Measurements from ENCODE around the gene TNFRSF13B.

Gene TNFRSF13B

GRCh38 chr17:16953841-16954240 is 18.1 kb downstream of the TNFRSF13B start:
- DNase-seq = no peak

GRCh38 chr17:16953347-16953746 is 18.6 kb downstream of the TNFRSF13B start:
- no peak for DNase-seq

- DNase-seq = no peak
Measured at GRCh38 chr17:16952401-16952800, 19.5 kb downstream of the TNFRSF13B start.

- no peak for DNase-seq
Measured at GRCh38 chr17:16950488-16950887, 21.4 kb downstream of the TNFRSF13B start.

- no peak for DNase-seq
Measured at GRCh38 chr17:16948587-16949376, 23.1 kb downstream of the TNFRSF13B start.

- no peak for DNase-seq
Measured at GRCh38 chr17:16947470-16947869, 24.4 kb downstream of the TNFRSF13B start.

- DNase-seq = no peak
Measured at GRCh38 chr17:16945663-16946218, 26.2 kb downstream of the TNFRSF13B start.

GRCh38 chr17:16945136-16945482 is 26.8 kb downstream of the TNFRSF13B start:
- DNase-seq = no peak

GRCh38 chr17:16944334-16945135 is 27.4 kb downstream of the TNFRSF13B start:
- DNase-seq = no peak

GRCh38 chr17:16943541-16944333 is 28.2 kb downstream of the TNFRSF13B start:
- no peak for DNase-seq

- no peak for DNase-seq
Measured at GRCh38 chr17:16943032-16943352, 28.9 kb downstream of the TNFRSF13B start.

GRCh38 chr17:16942141-16943031 is 29.5 kb downstream of the TNFRSF13B start:
- DNase-seq = no peak

GRCh38 chr17:16941072-16942036 is 30.6 kb downstream of the TNFRSF13B start:
- no peak for DNase-seq

- no peak for DNase-seq
Measured at GRCh38 chr17:16940116-16940881, 31.6 kb downstream of the TNFRSF13B start.

- DNase-seq = no peak
Measured at GRCh38 chr17:16939606-16940115, 32.3 kb downstream of the TNFRSF13B start.

GRCh38 chr17:16939208-16939576 is 32.7 kb downstream of the TNFRSF13B start:
- DNase-seq = no peak

- DNase-seq = no peak
Measured at GRCh38 chr17:16938496-16939207, 33.3 kb downstream of the TNFRSF13B start.

GRCh38 chr17:16938031-16938430 is 33.9 kb downstream of the TNFRSF13B start:
- no peak for DNase-seq

- DNase-seq = no peak
Measured at GRCh38 chr17:16937431-16937830, 34.5 kb downstream of the TNFRSF13B start.
